ENCODE results near the gene FAM184B.

FAM184B gene

GRCh38 chr4:17633600-17633999 lies 147.8 kb downstream of the FAM184B start:
- DNase-seq = no peak

GRCh38 chr4:17630228-17630627 lies 151.2 kb downstream of the FAM184B start:
- no peak for DNase-seq

DNA sequence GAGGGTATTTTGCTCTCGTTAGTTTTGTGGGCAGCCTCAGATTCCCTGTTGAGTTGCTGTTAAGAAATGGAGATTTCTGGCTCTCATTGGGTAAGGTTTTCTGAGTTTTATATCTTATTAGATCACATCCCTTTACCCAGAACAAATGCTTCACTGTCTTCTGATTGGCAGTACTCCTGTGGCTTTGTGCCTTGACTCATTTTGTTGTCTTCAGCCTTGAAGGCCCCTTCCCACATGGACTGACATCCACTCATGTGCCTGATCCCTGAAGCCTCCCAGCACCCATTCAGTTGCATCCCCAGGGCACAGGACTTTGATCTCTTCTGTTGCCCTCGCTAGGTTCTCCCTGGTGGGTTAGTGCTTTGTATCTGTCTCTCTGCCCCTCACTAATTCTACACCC lies 156.6 kb downstream of the FAM184B start:
- no peak for DNase-seq

GRCh38 chr4:17623451-17624001 lies 157.9 kb downstream of the FAM184B start:
- no peak for DNase-seq

GRCh38 chr4:17619416-17620105 lies 161.9 kb downstream of the FAM184B start:
- DNase-seq = no peak

DNA sequence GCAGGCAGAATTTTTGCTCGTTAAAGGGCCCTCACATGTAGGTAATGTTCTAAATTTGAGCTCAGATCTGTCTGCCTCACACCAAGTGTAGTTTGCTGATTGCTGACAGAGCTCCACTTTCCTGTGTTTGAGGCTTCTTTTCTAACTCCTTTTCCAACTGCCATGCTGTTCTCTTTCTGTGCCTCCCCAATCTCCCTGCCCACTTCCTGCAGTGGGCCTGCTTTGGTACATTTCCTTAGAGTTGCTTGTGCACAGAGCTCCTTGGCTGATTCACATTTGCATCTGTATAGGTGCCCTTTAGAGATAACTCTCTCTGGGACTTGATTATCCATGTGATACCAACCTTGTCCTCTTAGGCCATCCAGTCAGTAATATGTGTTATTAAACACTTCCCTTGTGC lies 162.5 kb downstream of the FAM184B start:
- DNase-seq = no peak

GRCh38 chr4:17616283-17616682 lies 165.1 kb downstream of the FAM184B start:
- no peak for DNase-seq

DNA sequence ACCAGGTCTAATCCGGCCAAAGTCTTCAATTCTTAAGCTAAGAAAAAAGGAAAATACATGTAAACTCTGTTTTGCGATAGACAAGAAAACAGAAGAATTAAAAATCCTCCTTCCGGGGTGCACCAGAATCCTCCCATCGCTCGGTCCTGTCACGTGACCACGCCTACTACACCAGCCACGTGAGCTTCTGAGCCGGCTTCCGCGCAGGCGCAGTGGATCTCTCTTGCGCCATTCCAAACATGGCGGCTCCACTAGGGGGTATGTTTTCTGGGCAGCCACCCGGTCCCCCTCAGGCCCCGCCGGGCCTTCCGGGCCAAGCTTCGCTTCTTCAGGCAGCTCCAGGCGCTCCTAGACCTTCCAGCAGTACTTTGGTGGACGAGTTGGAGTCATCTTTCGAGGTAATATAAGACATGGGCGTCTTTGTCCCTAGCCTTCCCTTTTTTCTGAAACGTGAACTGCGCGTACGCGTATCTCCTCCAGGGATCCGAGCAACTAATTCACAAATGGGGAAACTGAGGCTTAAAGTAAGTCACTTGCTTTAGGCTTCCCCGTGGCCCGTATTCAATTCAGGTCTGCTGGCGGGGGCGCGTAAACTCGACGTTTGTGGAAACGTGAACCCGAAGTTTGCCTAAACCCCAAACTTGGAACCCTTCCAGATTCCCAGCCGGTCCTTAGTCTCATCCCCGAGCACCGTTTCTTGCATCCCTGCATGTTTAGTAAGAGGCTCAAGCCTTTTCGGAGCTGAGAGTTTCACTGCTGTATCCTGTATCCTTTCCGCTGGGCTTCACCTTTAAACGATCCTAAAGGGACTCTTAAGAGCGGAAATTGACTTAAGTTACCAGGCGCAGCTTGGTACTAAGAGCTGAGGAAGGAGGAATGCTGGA lies 166.8 kb downstream of the FAM184B start, which contains the start of gene MED28:
TSS of gene MED28 (plus strand) at position 226 of the 884 bp plus-strand sequence. CDS start at position 240, 14 bp downstream.
- DNase-seq = peak; percentile 95 to 97

DNA sequence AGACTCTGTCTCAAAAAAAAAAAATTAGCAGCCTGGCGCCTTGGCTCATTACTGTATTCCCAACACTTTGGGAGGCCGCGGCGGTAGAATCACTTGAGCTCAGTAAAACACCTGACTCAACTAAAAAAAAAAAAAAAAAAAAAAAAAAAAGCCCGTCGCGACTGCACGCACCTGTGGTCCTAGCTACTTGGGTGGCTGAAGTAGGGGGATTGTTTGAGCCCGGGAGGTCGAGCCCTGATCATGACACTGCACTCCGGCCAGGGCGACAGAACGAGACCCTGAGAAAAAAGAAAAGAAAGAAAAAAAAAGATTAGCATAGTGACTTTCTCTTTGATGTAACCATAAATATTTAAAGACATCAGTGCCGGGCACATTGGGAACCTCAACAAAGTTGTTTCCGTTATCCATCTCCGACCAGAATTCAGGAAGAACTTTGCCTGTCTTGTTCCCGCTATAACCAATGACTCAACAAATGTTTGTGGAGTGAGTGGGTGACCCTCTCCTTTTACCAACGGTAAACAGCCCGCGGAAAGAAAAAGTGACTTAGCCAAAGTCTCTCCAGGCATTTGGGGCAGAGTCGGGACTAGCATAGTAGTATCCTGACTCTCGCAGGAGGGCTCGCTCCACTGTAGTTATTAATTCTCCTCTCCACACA lies 167.5 kb downstream of the FAM184B start:
- DNase-seq = peak; percentile 52 to 67

DNA sequence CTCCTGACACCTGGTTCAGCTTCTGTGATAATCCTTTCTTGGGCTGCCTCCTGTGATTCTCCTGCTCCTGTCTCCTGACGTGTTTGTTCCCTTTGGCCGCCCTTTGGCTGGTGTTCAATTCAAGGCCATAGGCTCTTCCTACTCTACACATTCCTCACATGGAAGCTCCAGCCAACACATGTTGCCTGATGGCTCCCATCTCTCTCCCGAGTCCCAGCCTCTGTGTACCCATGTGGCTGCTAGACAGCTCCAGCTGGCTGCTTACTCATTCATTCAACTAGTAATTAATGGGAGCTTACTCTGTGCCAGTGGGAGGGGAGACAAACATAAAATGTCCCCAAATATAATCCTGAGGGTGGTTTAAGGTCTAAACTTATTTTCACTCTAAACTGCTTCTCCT lies 176.2 kb downstream of the FAM184B start:
- DNase-seq = no peak

DNA sequence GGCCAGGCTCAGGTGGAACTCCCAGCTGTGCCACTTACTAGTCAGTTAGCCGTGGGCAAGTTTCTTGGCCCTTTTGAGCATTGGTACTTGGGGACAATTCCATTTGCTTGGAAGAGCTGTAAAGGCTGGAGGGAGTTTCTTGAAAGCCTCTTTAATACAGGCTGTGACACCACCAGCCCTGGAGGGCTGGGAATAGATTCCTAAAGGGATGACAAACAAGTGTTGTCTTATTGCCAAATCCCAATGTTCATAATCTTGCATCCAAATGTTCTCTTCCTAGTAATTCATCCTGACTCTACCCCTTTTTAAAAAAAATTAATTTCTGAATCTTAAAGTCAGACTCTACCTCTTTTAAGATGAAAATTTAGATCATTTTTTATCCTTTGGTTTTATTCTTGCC lies 181.6 kb downstream of the FAM184B start:
- DNase-seq = no peak

DNA sequence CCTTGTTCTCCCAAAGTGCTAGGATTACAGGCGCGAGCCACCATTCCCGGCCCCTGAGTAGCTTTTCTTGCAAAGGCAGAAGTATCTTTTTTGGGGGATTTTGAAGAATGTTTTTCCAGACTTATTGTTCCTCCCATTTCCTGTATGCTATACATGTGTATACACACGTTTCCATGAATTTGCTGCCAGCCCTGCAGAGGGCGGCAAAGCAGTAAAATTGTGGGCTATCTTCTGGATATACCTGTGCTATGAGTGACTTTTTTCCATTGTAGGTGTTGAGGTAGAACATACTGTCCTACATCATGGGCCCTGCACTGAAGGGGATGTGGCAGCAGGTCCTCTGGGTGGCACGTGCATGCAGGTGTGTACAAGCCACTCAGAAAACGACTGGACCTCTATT lies 183.9 kb downstream of the FAM184B start:
- no peak for DNase-seq

DNA sequence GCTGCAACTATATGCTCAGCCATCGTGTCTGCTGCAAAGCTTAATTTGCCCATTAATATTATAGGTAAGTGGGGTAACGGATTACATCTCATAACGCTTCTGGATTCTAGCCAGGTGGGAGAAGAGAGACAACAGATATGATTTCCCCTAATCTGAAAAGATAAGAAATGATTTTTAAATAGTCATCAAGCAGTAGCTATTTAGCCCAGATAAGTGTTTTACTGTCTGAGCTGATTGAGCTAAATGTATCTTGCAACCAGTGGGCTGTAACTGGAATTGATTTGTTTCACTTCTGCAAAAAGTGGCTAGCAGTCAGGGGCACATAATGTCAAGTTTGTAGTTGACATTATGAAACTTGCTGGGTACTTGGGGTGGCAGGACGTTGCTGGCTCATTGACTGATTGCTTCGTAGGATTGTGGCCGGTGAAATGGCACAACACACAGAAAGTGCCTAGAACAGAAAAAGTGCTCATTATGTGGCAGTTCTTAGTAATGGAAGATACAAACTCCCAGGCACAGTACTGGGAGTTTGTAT lies 185.9 kb downstream of the FAM184B start:
- DNase-seq = peak; percentile 87 to 93

DNA sequence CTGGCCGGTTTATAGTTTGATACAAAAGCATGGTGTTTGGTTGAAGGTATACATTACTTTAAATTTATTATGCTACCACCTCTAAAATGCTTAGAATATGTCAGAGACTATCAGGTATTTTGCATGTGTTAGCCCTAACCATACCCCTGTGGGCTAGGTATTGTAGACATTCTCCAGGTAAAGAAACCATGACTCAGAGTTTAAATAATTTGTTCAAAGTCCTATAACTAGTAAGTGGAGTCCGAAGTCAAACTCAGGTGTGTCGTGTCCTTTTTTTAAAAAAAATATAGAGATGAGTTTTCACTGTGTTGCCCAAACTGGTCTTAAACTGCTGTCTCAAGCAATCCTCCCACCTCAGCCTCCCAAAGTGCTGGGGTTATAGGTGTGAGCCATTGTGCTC lies 192.1 kb downstream of the FAM184B start:
- no peak for DNase-seq

- DNase-seq = no peak
These were observed 194.2 kb downstream of the FAM184B start for GRCh38 chr4:17587094-17587822.

- DNase-seq = no peak
These were observed 196.8 kb downstream of the FAM184B start for GRCh38 chr4:17584521-17585213.

DNA sequence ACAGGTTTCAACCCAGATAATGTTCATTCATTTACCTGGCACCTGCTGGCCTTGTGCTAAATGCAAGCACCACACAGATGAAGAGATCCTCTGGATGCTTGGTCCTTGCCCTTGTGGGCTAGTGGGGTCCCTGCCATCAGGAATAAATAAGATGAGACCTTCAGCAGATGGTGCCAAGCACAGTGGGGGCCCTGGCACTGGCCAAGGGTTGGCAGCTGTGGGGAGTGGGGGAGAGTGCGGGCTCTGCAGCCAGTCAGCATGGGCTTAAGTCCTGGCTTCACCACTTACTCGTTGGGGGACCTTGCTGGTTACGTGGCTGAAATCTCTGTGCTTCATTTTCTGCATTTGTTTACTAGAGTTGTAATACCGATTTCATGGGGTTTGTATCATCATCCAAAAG lies 197.5 kb downstream of the FAM184B start:
- no peak for DNase-seq

DNA sequence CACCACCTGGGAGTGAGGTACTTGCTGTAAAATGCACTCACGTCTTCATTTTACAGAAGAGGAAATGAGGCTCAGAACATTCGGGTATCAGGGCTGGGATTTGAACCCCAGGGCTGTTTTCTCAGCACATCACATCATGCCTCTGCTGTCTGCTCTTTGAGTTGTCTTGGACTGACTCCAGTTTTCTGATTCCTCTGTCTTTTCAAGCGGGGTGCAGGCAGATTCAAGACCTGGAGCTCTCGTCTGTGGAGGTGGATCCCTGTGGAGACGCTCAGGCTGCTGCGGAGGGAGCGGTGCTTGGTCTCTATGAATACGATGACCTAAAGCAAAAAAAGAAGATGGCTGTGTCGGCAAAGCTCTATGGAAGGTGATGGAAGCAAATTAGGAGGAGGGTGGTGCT lies 198.1 kb downstream of the FAM184B start:
- no peak for DNase-seq

GRCh38 chr4:17580969-17581368 lies 200.5 kb downstream of the FAM184B start:
- DNase-seq = no peak
